HG03280 (cell line): ENCODE data around the gene PTPRT.
"Not testable (repeated sequence)": the region's sequence is repeated elsewhere in the genome, so short reads cannot be mapped to it uniquely, and the experiment has no call there.

Source experiments
- ATAC-seq: cut with Tn5 transposase; IDR thresholded peaks from one replicate; pipeline ENCODE4 v1.9.1; 2021; ENCODE audit warnings: mild to moderate bottlenecking, moderate library complexity; ENCODE audit not compliant: unreplicated experiment

Gene PTPRT

GRCh38 chr20:42923348-42923918 lies 266.3 kb downstream of the PTPRT start:
- no peak for ATAC-seq

DNA sequence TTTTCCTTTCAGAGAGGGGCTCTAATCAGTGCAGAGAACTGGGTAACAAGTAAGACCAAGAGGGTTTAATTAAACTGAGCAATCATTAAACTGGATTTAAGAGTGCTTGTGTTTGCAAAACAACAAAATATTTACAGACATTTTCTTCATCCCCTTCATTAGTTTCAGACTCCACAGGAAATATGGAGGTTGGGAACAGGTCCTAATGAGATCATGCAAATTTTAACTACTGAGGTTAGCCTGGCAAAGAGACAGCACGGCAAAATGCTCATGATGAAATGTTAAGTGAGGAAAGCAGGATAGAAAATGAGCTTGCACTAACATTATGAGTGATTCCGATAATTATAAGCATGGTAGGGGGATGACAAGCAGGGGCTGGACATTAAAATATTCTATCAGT lies 268.9 kb downstream of the PTPRT start:
- ATAC-seq: no peak

- ATAC-seq: no peak
Observed at GRCh38 chr20:42919316-42919715, 270.4 kb downstream of the PTPRT start.

GRCh38 chr20:42915081-42915480 lies 274.6 kb downstream of the PTPRT start:
- no peak for ATAC-seq

DNA sequence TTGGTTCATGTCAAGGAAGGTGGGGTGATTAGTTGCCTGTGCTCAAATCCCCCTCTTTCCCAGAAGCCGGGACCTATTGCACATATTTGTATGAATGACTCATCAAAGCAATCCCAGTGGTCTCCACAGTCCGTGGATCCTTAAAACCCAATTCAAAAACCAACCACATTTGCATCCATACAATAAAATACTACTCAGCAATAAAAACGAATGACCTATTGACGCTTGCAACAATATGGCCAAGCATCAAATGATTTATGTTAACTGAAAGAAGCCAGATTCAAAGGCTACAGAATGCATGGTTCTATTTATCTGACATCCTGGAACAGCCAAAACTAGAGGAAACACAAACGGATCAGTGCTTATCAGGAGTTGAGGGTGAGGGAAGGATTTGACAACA lies 275.4 kb downstream of the PTPRT start:
- no peak for ATAC-seq

- not testable (repeated sequence) for ATAC-seq
Observed at GRCh38 chr20:42910808-42911207, 278.9 kb downstream of the PTPRT start.

DNA sequence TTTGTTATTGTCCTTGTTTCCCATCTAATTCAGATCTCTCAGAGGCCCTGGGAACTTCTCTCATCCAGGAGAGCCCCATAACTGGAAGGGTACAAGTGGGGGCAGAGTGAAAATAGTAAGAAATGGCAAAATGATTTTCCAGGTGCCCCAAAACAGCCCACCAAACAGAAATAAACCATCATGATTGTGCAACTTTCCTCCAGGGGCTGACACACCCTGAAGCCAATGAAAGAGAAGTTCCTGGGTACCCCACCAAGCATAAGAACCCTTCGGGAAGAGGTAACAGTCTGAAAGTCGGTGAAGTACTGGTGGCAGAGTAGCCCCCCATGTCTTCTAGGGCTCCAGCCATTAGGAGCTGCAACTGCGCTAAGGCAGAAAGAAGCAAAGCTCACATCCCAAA lies 282.0 kb downstream of the PTPRT start:
- ATAC-seq: no peak

- ATAC-seq: no peak
Observed at GRCh38 chr20:42906120-42906519, 283.6 kb downstream of the PTPRT start.

DNA sequence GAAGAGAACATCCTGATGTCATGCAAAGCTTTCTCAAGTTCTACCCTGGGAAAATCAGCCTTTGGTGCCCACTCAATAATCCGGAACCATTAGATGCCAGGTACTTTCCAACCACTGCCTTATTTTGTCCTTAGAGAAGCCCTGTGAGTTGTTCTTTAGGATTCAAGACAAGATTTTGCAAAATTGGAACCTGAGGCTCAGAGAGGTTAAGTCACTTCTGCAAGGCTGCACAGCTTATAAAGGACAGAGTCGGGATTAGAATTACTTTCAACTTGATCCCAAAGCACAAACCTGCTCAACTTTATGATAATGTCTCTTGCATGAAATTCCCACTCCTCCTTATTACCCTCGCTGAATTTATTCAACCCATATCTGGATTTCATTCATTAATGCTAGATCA lies 287.2 kb downstream of the PTPRT start:
- no peak for ATAC-seq

GRCh38 chr20:42901689-42902440 lies 287.8 kb downstream of the PTPRT start:
- no peak for ATAC-seq

GRCh38 chr20:42900764-42901163 lies 288.9 kb downstream of the PTPRT start:
- not testable (repeated sequence) for ATAC-seq

DNA sequence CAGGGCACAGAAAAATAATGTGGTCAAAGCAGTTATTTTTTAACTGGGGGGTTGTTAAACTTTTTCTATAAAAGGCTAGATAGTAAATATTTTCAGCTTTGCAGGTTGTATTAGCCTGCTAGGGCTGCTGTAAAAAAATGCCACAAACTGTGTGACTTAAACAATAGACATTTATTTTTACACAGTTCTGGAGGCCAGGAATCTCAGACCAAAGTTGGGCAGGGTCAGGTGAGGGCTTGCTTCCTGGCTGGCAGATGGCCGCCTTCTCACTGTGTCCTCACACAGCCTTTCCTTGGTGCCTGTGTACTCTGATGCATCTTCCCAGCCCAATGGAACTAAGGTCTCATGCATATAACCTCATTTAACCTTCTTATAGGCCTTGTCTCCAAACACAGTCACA lies 294.7 kb downstream of the PTPRT start:
- ATAC-seq: no peak

DNA sequence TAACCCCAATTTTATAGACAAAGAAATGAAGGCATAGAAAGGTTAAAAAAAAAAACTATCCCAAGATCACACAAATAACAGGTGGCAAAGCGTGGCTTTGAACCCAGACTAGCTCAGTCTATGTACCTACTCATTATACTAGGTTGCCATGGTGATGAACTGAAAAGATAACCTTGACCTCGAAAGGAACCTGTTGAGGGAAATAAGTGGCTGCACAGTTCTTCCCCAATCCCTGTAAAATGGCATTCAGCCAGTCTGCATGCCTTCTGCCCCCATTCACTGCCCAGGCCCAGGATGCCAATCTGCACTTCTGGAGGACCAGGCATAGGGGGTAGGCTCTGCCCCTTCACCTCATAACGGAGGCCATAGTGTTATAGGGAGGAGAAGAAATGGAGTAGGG lies 295.2 kb downstream of the PTPRT start:
- ATAC-seq: no peak

DNA sequence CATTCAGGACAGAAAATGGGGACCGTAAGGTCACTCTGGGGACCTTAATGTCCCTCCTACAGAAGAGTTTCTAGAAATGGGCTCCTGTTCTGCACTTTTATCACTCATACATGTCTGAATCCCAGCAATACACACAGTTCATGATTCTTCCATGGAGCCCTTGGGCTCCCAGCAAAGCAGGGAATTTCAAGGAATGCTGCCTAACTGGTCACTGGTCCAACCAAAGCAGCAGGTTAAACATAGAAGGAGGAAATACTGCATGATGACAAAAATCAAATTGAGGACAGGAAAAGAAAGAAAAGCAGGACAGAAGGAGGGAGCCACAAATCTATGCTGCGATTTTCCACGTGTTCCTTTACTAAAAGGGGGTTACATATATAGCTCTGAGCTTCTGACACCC lies 300.2 kb downstream of the PTPRT start:
- ATAC-seq: no peak

- no peak for ATAC-seq
Observed at GRCh38 chr20:42887281-42887680, 302.4 kb downstream of the PTPRT start.

DNA sequence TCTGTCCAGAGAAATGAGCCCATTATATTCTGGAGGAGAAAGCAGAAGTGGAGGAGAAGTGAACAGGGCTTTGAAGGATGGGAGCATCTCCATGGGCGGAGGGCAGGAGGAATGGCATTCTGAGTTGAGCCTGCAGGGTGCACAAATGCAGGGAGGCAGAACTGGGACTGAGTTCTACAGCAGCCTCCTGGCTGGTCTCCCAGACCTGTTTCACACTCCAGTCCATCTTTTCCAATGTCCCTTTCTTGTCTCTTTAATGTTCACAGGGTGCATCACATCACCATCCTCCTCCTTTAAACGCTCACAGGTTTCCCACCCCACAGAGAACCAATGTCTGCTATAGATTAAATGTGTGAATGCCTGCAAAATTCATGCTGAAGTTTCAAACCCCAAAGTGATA lies 302.9 kb downstream of the PTPRT start:
- ATAC-seq: no peak

DNA sequence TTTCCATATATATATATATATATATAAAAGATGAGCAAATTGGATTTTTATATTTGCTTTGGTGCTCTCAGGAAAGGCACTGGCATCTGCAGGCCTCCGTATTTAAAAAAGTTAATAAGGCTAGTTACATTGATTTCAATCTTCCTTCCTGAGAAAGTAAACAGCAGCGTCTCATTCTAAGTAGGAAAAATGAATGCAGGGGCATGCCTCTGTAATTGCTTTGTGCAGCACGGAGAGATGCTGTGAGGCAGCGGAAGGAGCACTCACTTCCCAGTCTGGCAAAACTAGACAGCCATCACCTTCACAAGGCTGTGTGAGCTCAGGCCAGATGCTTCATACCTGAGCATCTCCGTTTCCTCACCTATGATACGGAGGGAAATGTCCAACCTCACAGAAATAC lies 303.7 kb downstream of the PTPRT start:
- ATAC-seq: no peak

DNA sequence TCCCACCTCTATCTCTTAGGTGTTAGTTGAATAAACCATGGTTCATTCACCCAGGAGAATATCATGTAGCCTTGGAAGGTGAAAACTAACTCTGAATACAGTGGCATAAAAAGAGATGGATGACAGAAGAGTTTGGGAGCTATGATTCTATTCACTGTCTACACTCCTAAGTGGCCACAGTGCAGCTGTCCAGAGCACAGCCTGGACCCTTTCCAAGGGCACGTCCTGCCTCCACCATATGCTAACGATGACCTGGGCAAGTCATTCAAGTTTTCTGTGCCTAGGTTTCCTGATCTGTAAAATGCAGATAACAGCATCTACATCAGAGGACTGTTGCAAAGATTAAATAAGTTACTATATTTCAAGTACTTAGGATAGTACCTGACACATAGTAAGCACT lies 314.1 kb downstream of the PTPRT start:
- no peak for ATAC-seq

GRCh38 chr20:42873259-42873658 lies 316.4 kb downstream of the PTPRT start:
- no peak for ATAC-seq

DNA sequence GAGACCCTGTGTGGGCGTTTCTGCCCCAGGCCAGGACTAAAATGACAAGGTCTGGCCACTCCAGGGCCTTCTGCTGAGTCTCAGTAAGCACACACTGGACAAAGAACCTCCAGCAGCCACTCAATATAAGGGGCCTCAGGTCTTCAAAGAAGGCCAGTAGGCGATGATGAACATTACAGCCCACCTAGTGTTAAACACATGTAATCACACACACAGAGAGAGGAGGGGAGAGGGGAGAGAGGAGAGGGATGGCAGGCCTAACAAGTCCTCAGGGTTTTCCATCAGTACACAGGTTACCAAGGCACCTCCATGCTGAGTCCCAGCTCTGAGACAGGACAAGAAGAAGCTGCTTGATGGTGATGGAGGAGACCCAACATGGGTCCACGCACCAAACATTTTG lies 325.6 kb downstream of the PTPRT start:
- no peak for ATAC-seq

GRCh38 chr20:42862446-42862845 lies 327.3 kb downstream of the PTPRT start:
- no peak for ATAC-seq

- ATAC-seq: no peak
Observed at GRCh38 chr20:42857446-42857845, 332.3 kb downstream of the PTPRT start.

DNA sequence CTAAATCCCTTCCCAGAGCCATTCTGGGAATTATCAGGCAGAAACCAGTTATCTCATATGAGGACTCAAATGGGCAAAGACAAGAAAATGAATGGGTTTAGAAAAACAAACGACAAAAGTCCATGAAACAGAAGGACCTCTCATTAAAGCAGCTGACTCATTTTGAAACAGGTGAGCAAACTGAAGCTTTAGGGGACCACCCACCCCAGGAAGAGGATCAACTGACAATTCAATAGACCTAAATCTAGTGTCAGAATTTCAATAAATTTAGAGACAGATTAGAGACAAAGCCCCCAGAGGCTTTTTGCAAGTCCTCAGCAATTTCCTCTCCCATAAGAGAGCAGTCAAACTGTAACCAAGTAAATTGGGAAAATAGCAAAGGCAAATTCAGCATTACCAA lies 333.8 kb downstream of the PTPRT start:
- ATAC-seq: no peak
